Measurements from ENCODE around the gene TSSK3.
A peak's percentile ranks its signal among the peaks of the same experiment; 100 is the strongest.

GRCh38 chr1:32334274-32334861, 28.0 kb upstream of the TSSK3 start:
- TF ChIP-seq CTCF (IDR thresholded peaks at IDR 0.05; ENCODE audit: extremely low read depth in 1 of 2, insufficient read depth in 1 of 2, low read depth in 1 of 2, low read length in 2 of 2) (no peak), MYC (IDR thresholded peaks at IDR 0.05; ENCODE audit: low read depth, low read length) (no peak), MAX (IDR thresholded peaks at IDR 0.05; ENCODE audit: insufficient read depth, insufficient read length) (no peak), POLR2A (IDR thresholded peaks at IDR 0.05; ENCODE audit: low read depth, low read length) (peak; percentile 59), EZH2 (IDR thresholded peaks at IDR 0.05; ENCODE audit: borderline replicate concordance, low read depth, low read length, severe bottlenecking) (no peak), POLR2AphosphoS5 (IDR thresholded peaks at IDR 0.05; ENCODE audit: insufficient read depth, low read depth, low read length) (no peak), JUN (IDR thresholded peaks at IDR 0.05; ENCODE audit: borderline replicate concordance, insufficient read depth, insufficient read length, low read depth) (no peak), GATA2 (IDR thresholded peaks at IDR 0.05; ENCODE audit: insufficient read depth, insufficient read length, low read depth, low read length) (no peak)
